Colon (tissue), 2 donors: Measurements from ENCODE around the gene MAPKBP1.

Experiments used
- FAIRE-seq: peaks from 2 replicates; lab custom pipeline; 2012; peaks lifted over from hg19 to GRCh38; lab: Jason Lieb, UNC
- donor health status: control.
- donor health status: control.

MAPKBP1 gene

GRCh38 chr15:41788262-41788661 is 14.0 kb downstream of the MAPKBP1 start:
- FAIRE-seq: no peak

DNA sequence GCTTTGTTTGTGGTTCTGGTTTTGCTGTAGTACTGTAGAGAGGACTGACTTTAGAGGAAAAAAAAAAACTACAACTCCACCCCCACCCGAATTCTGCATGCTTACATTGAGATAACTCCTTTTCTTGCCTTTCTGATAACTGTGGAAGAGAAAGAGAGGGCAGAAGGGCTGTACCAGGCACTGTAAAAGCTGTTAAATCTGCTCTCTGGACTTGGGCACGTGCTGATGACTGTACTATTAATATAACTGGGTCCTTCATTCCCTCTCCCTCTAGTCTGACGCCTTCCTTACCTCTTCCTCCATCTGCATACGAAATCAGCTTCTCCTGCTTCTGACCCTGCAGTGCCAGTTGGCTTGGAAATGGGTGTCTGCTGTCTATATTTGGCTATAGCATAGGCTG is 15.0 kb downstream of the MAPKBP1 start:
- no peak for FAIRE-seq

DNA sequence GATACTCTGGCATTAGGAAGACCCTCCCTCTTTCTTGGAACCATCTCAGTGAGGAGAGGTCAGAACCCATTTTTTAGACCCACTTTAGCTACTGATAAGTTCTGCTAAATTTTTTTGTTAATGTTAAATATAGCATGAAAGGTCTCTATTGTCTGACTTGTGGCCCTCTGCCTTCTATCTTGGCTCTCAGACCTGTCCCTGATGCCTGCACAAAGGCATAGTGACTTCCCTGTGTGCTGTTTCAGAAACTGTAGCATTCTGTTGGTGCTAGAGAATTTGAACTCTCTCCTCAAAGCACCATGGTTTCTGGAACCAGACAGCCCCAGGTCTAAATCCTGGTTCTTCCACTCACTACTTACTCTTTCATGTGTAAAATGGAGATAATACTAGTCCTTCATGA is 15.4 kb downstream of the MAPKBP1 start:
- FAIRE-seq: no peak

DNA sequence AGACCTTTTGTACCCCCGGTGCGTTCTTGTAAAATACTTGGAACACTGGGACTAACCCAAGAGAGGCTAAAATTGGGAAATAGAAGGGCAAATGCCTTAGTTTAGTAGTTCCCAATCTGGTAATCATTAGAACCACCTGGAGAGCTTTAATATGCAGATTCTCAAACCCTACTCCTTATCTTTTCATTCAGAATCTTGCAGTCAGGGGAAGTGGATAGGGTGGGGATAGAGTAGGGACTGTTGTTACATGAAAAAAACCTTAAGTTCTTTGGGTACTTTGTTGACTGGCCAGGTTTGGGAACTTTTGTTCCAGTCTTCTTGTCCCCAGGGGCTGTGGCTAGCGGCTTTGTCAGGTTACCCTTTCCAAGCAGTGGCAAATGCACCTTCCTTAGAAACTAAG is 15.9 kb downstream of the MAPKBP1 start:
- no peak for FAIRE-seq

DNA sequence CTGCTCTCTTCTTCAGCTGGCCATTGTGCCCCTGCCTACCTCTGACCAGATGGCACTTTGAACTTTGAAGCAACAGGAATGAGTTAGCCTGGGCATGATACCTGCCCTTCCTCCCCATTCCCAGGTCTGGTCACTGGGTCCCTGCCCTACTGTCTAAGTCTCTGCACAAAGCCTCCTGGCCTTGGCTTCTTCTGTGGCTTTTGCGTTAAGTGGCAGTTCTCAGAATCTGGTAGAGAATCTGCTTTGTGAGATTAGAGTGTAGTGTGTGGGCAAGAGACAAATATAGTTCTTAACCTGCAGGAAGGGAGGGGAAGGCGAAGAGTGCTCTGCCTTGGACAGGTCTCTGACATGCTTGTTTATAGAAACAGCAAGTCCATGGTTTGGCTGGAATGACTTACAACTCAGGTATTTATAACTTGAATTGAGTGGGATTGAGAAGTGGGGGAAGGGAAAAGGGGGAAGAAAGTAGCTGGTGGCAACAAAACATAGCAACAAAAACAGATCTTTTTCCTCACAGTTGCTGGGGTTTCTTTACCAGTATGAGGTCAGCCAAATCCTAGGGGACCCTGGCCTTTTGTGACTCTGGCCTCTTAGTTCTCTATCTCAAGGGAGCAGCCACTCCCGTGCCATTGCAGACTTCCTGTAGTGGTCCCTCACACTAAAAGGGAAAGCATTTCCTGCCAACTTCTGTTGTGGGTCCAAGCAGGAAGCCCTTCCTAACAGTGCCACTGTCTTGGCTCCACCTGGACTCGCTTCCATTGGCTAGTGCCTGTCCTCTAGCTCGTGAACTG is 16.7 kb downstream of the MAPKBP1 start:
- no peak for FAIRE-seq

DNA sequence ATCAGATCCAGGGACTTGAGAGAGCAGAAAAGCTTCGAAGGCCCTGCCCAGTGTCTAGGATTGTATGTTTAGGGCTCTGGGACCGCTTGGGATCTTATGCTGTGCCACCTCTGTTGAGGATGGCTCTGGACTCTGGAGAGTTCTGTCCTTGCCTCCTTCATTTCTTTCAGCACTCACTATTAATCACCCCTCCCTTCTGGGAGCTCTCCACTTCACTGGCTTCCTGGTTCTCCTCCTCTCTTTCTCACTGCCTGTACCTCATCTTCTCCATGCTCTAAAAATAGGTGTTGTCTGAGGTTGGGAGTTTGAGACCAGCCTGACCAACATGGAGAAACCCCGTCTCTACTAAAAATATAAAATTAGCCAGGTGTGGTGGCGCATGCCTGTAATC is 17.3 kb downstream of the MAPKBP1 start:
- FAIRE-seq: no peak

DNA sequence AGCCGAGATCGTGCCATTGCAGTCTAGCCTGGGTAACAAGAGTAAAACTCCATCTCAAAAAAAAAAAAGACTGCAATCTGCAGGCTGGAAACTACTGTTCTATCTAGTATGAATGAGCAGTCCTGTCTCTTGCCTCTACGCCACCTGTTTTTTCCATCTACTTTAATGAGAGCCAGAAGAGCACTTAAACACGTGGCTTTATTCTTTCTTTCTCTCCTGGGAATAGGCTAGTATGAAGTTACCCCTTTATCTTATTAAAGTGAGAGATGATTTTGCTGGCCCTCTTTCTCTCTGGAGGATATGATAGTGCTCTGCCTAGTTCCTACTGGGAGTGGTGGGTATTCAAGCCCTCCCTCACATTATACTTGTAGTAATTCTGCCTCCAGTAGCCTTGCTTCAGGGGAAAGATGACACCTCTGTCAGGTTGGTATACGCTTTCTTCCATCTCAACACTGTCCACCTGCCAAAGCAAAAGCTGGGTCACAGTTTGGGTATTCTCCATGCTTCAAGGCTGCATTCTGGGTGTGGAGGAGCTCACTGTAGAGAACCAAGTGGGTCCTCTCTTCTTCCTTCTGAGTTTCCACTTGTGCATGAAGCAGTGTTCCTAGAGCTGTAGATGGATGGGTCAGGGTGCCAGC is 17.8 kb downstream of the MAPKBP1 start:
- FAIRE-seq: no peak

GRCh38 chr15:41794081-41794480 is 19.8 kb downstream of the MAPKBP1 start:
- no peak for FAIRE-seq

DNA sequence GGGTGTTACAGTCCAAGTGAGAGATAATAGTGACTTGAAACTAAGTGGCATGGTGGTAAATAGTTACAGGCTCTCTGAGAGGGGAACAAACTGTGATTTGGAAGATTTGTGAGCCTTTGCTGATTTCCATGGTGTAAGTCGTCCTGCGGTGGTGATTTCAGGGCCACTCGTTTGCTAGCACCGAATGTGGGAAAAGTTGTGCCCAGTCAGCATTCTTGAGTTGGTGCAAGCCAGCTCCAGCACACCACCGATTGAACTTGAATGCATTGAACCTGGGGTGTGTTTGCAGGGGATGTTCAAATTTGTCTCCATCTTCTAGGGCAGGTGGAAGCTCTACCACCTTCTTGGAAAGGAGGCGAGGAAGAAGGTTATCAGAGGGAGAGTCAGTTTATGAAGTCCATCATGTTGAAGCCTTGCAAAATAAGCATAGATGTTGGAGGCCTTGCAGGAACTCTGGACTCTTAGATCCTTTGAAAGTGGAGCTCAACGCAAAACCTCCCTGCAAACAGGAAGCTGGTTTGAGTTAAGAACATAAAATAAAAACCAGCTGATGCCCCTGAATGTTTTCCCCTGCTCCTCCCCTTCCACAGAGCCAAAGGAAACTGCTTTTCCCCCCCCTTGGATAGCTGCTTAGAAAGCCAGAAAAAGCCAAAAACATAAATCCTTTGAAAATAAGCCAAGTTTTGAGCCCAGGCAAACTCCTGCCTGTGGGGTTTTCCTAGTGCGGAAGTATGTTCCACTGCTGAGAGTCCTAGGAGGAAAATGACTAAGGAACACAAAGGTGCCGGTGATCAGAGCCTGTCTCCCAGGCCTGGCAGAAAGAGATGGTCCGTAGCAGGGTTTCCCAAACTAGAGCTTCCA is 21.9 kb downstream of the MAPKBP1 start:
- no peak for FAIRE-seq

DNA sequence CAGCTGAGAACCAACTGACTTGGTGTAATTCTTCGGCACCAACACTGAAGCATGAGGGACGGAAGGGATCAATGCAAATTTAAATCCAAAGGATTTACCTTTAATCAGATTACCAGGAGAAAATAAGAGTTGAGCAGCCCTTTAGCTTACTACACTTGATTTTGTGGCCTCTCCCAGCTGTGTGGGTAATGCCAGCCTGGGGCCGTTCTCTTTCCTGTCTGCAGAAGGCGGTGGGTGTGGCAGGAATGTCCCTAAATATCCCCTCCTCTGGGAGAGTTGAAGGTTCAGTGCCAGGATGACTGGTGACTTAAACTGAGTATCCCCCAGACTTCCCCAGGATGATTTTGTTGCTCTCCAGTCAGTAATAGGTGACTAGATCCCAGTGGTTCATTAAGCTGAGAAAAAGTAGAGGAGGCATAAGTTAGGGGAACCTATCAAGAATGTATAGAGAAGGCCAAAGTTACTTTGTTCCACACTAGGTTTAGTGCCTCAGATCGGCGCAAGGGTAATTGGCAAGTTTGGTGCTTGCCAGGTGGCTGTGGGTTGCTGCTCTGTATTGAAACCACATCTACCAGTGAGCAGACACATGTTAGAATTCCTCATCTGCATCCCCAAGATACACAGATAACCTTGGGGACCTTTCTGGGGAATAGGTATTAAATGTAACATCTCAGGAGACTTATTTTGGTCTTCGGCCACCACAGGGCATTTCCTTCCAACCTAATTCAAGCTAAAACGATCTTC is 23.1 kb downstream of the MAPKBP1 start:
- no peak for FAIRE-seq

GRCh38 chr15:41798607-41799487 is 24.6 kb downstream of the MAPKBP1 start:
- no peak for FAIRE-seq

- no peak for FAIRE-seq
These were observed 25.2 kb downstream of the MAPKBP1 start for GRCh38 chr15:41799488-41799805.

DNA sequence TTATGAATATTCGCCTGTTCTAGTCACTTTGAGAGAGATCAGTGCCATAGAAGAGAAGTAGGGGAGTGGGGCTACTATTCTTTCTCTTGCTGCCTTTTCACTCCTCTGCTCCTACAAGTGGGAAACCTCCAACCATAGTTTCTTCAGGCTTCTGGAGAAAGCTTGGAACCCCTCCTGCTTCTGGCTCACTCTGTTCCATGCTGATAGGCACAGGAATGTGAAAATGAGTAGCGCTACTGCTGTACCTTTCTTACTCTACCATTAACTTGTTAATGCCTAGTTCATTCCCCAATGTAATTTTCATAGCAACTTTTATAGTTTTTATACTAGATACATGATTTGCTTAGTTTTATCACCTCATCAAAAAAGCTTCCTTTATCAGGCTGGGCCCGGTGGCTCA is 26.9 kb downstream of the MAPKBP1 start:
- FAIRE-seq: no peak

DNA sequence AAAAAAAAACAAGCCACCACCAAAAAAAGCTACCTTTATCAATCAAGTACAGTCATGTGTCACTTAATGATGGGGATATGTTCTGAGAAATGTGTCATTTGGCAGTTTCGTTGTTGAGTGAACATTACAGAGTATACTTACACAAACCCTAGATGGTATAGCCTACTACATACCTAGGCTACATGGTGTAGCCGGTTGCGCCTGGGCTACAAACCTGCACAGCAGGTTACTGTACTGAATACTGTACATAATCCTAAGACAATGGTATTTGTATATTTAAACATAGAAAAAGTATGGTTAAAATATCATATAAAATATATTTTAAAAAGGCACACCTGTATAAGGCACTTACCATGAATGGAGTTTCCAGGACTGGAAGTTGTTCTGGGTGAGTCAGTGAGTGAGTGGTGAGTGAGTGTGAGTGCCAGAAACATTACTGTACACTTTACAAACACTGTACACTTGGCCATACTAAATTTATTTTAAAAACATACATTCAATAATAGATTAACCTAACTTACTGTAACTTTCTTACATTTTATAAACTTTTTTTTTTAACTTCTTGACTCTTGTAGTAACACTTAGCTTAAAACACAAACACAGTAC is 27.7 kb downstream of the MAPKBP1 start:
- FAIRE-seq: no peak

DNA sequence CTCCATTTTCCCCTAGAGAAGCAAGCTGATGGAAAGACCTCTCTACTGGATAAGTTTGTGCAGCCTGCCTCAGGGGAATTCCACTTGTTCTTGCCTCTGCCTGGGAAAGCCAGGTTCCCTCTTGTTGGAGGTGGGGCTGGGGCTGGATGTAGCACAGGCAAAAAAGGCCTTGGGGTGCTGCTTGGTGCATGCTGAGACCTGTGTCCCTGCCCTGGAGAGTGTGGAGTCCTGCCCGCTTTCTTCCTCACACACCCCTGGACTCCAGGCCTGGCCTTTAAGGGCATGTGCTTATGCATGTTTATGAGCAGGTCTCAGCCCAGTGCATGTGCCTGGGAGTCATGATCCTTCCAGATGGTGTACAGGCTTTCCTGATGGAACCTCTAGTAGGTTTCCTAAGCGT is 30.1 kb downstream of the MAPKBP1 start:
- FAIRE-seq: no peak

GRCh38 chr15:41804916-41805666 is 30.8 kb downstream of the MAPKBP1 start:
- no peak for FAIRE-seq

GRCh38 chr15:41805711-41806110 is 31.4 kb downstream of the MAPKBP1 start:
- no peak for FAIRE-seq

DNA sequence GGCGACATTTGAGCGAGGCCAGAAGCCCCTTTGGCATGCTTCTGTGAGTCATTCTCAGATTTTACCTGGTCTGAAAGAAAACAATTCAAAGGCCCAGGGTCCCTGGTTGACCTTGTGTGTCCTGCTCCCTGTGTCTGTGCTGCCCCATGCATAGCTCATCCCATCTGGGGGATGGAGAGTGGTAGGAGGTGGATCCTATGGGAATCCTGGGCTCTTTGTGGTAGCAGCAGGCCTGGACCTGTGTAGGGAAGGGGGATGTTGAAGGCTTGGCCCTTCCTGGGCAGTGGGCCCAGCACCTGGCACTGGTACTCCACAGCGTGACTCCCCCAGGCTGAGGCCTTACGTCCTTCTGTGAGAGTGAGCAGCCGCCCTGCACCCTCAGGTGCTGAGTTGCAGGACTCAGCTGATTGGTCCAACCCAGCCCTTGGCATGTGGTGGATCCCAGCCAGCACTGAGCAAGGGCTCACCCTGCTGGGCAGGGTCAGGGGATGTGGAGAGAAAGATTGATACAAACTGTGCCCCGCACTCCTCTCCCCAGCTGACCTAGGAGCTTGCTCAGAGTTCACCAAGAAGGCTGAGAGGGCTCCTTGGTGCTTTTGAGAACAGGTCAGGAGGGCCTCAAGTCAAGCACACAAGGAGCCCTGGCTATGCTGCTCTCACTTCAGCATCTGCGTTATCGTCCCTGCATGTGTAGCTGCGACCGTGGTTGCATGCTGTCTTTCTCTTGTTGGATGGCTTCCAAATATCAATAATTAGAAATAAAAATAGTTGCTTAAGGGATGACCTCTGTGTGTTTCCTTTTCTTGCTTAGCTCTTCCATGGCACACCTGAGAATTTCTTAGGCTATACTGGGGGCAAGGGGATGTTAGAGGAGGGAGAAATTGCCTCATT is 32.3 kb downstream of the MAPKBP1 start:
- FAIRE-seq: no peak

DNA sequence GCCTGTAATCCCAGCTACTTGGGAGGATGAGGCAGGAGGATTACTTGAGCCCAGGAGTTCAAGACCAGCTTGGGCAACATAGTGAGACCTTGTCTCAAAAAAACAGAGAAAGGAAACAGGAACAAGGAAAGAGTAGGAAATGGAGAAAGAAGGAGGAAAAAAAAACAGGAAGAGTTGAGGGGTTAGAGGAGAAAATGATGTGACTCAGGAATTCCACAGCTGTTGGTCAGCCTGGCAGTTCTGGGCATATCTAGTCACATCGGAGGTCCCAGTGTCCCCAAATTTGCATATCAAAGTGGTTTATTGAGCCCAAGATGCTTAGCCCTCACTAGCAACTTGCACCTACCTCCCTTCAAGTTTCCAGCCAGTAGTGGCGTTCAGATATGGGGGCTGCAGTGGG is 34.8 kb downstream of the MAPKBP1 start:
- FAIRE-seq: no peak
